HG03097 (cell line): ENCODE measurements around the gene CDKAL1.
"Not testable (repeated sequence)": the region's sequence is repeated elsewhere in the genome, so short reads cannot be mapped to it uniquely, and the experiment has no call there.

ENCODE experiments used
- ATAC-seq: cut with Tn5 transposase; IDR thresholded peaks from one replicate; pipeline ENCODE4 v1.9.1; 2021; ENCODE audit not compliant: unreplicated experiment, low FRiP score

Gene CDKAL1

GRCh38 chr6:20549398-20549797, 15.1 kb downstream of the CDKAL1 start:
- not testable (repeated sequence) for ATAC-seq

DNA sequence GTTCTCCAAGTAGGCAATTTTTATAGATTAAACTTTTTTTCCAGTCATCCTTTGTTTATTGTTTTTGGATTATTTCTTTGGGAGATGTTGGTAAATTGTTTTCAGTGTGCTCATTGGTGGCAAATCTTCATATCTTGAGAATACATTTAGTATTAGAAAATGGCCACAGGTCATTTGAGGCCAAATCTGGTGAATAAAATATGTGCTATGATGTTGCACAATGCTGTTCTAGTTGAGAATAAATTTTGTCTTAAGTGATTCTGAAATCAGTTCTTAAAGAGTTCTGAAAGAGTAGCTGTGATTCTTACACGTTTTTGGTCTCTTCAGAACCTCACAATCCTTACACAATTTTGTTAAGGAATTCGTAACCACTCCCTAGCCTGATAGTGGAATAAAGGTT, 20.1 kb downstream of the CDKAL1 start:
- ATAC-seq = no peak

- no peak for ATAC-seq
Measured at GRCh38 chr6:20554817-20555216, 20.6 kb downstream of the CDKAL1 start.

GRCh38 chr6:20559924-20560551, 25.8 kb downstream of the CDKAL1 start:
- no peak for ATAC-seq

DNA sequence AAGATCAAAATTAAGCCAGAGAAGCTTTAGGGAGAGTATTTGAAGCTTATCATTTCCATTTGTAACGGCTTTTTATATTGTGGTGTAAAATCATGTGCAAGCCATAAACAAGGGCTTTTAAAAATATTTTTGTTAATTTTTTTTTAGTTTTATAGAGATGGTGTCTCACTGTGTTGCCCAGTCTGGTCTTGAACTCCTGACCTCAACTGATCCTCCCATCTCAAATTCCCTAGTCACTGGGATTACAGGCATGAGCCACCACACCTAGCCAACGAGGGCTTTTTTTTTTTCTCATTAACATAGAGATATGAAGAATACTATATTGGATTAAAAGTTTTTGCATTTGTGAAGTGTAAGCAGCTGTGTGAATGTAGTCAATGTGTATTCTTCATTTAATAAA, 29.1 kb downstream of the CDKAL1 start:
- ATAC-seq = no peak

GRCh38 chr6:20564269-20564668, 30.0 kb downstream of the CDKAL1 start:
- no peak for ATAC-seq

- ATAC-seq = no peak
Measured at GRCh38 chr6:20564777-20565176, 30.5 kb downstream of the CDKAL1 start.

GRCh38 chr6:20565342-20565741, 31.1 kb downstream of the CDKAL1 start:
- ATAC-seq = no peak

- ATAC-seq = no peak
Measured at GRCh38 chr6:20566109-20566508, 31.9 kb downstream of the CDKAL1 start.

DNA sequence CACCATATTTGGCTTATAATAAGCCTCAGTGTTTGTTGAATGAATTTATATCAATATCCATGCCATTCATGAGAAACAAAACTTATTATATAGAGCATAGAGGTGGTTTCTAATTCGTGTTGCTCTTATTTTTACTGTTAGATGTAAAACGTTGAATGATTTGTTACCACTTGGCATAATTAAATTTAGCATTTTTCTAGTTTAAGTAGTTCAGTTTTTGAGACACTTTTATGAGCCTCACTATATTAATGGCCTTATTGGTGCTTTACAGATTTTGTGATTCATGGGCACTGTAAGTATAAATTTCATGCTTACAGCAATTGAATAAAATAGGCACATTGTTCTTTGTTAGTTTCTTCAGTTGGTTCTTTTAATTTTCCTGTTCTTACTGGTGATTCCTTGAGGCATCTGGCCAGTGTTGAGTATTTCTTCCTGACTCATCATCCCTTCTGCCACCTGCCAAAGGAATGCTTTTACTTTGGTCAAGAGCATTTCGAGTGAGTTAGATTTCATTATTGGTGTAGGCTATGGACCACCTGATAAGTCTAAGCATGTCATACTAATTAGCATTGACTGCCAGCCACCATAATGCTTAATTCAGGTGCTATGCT, 34.8 kb downstream of the CDKAL1 start:
- ATAC-seq = no peak

- ATAC-seq = no peak
Measured at GRCh38 chr6:20571261-20571660, 37.0 kb downstream of the CDKAL1 start.

GRCh38 chr6:20572288-20572687, 38.0 kb downstream of the CDKAL1 start:
- ATAC-seq = no peak

GRCh38 chr6:20572940-20573339, 38.7 kb downstream of the CDKAL1 start:
- ATAC-seq = no peak

DNA sequence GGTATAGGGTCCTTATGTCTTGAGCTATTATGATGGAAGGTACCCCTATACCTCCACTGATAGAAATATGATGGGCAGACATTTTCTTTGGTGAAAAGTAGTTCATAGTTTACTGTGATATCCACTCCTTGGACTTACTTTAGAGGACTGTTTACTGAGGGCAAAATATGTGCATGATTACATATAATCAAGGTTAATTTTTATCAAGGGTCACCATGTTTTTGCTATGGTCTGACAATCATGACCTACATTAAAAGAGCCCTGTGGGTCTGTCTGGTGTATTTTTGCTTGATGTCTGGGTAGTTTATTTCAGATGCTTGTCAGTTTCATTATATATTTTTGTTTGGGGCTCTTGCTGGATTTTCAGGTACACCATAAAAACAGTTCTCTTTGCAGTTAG, 40.1 kb downstream of the CDKAL1 start:
- no peak for ATAC-seq

GRCh38 chr6:20575125-20575524, 40.9 kb downstream of the CDKAL1 start:
- ATAC-seq = no peak

- ATAC-seq = no peak
Measured at GRCh38 chr6:20575704-20576451, 41.6 kb downstream of the CDKAL1 start.

GRCh38 chr6:20577173-20577688, 43.0 kb downstream of the CDKAL1 start:
- ATAC-seq = no peak

DNA sequence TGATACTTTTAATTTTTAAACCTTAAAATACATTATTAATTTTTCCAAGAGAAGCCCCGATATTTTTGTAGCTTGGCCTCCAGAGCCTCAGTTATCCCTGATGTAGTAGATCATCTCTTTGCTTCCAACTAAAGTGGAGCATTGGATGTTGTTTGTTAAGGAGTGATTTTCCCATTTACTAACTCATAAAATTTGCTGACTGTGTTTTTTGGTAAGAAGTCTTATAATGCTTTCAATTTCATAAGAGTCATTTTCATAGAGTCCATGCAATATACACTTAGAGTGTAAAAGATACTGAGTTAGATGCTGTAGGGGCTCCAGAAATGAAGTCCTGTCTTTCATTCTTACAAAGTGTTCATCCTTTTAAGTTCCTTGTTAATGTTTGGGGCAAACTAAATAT, 46.8 kb downstream of the CDKAL1 start:
- ATAC-seq = no peak

DNA sequence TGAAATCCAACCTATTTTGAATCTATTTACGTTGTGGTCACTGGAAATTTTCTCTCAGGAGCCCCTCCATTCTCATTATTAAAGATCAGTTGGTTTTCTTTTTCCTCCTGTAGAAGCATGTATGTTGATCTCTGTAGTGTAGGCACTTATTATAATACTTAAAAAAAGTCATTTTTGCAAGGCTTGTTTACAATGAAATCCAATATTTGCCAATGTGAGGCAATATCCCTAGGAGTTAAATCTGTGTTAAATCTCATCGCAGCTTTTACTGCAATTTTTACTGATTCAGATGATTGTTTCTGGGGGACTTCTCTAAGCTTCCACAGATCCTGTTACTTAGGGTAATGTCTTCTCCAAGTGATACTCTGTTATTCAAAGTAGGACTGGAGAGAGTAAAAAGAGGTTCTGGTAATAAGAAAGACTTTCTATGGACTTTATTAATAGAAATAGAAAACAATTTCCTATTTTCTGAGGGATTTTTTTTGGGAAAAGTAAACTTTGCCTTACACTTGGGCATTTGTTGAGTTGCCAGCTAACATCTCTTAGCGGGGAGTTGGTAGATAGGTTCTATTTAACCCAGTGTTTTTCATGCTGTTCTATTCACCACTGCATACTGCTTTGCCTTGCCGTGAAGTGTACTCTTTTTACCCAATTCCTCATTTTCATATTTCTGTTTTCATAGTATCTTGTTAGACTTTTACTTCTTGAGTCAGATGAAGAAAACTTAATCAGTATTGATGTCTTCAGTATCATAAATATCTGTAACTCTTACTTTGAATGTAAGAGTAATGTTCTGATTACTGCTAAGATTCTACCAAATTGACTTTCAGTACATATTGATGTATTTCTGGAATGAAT, 48.6 kb downstream of the CDKAL1 start:
- no peak for ATAC-seq

DNA sequence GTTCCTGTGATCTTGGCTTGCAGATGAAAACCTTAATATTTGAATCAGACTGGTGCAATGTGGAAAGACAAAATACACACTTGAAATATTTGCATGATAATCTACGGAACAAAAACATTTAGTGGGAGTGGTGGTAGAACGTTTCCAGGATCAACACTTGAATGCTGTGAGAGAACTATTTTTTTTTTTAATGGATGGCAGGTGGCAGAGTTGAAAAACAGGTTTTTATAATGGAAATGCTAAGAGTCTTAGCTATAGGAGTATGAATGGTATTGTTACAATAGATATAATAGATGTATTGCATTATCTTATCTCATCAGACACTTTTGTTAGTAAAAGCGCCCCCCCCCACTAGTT, 49.2 kb downstream of the CDKAL1 start:
- no peak for ATAC-seq
